Epithelial cell of esophagus (primary cell): ENCODE data around the gene ACTL7A.
A peak's percentile ranks its signal among the peaks of the same experiment; 100 is the strongest.

Experiments used
- DNase-seq: peaks from one replicate; pipeline ENCODE4 v3.0.0; 2010; ENCODE audit warnings: low read depth
- H3K4me3 ChIP-seq: 2 replicates; pipeline ENCODE4 v1.5.1; 2011; ENCODE audit warnings: mild to moderate bottlenecking, low read length, control low read depth
- TF ChIP-seq, protein P1 (sequence below): IDR thresholded peaks from 2 replicates; pipeline ENCODE4 v1.5.1; 2011; ENCODE audit warnings: low read depth, mild to moderate bottlenecking, low read length, control low read depth, inconsistent platforms; ENCODE audit not compliant: insufficient read depth; ENCODE audit errors: missing control alignments

Gene ACTL7A

DNA sequence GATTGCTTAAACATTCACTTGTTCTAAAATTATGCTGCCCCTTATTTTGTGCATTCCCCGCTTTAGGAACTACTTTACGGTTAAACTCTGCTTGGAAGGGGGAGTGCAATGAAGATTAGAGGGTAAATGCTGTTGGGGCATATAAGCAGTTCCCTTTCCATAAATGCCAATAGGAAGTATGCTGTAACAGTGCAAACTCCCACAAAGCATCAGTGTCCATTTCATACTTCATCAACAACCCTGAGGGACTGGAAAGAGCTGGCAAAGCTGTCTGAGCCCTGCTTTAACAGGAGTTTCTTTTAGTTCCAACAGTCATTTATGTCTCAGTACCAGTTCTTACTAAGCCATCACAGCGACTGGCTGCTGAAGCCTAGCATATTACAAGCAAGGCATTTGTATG, 1.8 kb downstream of the ACTL7A start:
- H3K4me3 ChIP-seq: no peak overlapping the region
- no peak for DNase-seq
- TF ChIP-seq, protein P1, sequence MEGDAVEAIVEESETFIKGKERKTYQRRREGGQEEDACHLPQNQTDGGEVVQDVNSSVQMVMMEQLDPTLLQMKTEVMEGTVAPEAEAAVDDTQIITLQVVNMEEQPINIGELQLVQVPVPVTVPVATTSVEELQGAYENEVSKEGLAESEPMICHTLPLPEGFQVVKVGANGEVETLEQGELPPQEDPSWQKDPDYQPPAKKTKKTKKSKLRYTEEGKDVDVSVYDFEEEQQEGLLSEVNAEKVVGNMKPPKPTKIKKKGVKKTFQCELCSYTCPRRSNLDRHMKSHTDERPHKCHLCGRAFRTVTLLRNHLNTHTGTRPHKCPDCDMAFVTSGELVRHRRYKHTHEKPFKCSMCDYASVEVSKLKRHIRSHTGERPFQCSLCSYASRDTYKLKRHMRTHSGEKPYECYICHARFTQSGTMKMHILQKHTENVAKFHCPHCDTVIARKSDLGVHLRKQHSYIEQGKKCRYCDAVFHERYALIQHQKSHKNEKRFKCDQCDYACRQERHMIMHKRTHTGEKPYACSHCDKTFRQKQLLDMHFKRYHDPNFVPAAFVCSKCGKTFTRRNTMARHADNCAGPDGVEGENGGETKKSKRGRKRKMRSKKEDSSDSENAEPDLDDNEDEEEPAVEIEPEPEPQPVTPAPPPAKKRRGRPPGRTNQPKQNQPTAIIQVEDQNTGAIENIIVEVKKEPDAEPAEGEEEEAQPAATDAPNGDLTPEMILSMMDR: no peak

DNA sequence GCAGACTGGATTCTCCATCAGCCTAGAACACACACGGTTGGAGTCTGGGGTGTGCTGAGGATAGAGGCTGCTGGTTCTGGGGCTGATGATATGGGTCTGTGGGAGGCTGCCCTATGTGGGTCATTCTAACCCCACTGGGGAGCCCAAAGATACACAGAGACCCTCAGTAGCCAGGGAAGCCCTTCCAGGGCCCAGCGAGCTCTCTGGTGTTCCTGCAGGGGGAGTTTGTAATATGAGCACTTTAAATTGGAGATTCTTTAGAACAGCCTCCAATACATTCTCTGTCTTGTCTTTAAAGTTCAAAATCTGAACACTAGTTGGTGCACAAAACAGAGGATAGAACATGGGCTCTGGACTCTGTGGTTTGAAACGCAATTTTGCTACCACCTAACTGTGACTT, 2.4 kb downstream of the ACTL7A start:
- TF ChIP-seq, protein P1: no peak
- no peak overlapping the region for H3K4me3 ChIP-seq
- no peak for DNase-seq

DNA sequence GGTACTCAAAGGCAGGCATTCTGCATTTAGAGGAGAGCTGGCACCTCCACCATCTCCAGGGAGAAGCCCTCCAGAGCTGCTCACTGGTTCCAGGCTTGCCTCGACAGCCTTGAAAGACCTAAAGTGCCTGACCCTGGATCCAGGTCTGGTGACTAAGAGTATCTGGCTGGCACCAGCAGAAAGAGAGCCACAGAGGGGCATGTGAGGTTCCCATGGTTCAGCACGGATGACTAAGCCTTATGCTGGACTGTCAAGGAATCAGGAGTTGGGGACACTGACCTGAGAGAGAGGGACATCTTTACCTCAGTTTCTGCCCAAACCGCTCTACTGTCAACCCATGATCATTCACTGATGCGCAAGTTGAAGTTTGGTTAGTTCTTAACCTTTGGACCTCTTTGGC, 3.0 kb downstream of the ACTL7A start:
- no peak for DNase-seq
- no peak overlapping the region for H3K4me3 ChIP-seq
- TF ChIP-seq, protein P1: no peak

DNA sequence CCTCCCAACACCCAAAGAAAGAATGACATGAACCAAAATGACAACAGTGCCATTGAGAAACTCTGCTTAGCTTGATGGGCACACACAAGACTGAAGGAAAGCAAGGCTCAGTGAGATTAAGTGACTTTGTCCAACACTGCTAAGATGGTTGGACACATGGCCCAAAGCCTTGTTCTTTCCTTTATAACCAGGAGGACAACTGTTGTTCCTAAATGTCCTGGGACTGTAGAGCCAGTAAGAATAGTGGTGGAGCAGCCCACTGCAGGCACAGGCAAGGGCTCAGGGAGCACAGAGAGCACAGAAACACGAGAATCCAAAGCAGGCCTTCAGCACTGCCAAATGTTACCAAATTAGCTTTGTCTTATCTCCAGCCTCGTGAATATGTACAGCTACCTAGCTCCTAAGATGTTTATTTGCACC, 3.9 kb downstream of the ACTL7A start:
- DNase-seq: no peak
- no peak overlapping the region for H3K4me3 ChIP-seq
- TF ChIP-seq, protein P1: no peak

DNA sequence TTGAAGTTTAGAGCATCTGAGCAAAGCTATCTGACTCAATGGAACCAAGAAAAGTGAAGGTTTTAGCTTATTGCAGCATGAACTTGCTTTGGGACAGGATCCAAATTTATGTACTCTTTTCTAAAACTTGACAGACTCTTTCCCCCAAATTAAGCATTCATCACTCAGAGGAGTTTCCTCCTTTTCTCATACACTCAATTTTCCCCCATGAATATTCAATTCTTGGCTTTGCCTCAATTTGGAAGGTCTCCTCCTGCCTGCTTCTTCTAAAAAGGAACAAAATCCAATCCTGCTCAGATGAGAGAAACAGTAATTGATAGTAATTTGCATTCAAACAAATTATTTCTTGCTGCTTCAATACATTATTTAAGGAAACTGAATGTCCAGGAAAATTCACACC, 5.0 kb downstream of the ACTL7A start:
- H3K4me3 ChIP-seq: no peak overlapping the region
- TF ChIP-seq, protein P1: no peak
- DNase-seq: no peak

DNA sequence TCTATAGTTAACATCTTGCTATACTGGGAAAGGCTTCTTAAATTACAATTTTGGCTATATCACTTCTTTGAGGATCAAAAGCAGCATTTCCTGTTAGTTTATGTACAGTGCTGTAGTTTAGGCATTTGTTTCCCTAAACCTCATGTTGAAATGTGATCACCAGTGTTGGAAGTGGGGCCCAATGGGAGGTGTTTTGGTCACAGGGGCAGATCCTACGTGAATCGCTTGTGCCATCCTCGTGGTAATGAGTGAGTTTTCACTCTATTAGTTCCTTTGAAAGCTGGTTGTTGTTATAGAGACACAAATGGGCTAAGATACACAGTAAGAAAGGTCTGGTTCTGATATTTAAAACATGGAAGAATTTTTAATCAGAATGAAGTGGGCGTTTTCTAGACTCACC, 5.8 kb downstream of the ACTL7A start:
- TF ChIP-seq, protein P1: no peak
- no peak overlapping the region for H3K4me3 ChIP-seq
- DNase-seq: no peak

DNA sequence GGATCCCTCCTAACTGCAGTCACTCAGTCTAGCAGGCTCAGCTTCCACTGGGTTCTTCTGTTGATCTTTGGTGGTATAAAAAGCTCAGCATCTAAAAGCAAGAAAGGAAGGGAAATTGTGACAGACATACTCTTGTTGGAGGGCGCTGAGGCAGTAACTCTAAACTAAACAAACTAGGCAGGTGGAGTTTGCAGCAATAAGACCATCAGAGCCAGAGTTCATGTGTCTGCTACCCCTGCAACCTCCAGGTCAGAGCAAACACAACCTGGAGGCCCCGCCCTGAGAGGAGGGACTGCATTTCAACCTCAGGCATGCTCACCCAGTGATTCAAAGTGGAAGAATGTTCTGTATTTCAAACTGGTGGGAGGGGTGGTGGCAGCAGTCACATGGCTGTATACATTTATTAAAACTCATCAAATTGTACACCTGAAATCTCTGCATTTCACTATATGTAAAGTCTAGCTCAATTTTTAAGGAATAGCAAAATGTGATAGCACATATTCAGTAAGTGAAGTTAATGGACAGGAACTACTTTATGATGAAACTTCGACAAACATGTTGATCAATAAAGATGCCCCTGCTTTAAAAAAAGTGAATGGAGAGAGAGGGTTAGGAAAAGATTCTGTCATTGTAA, 7.1 kb downstream of the ACTL7A start:
- TF ChIP-seq, protein P1: no peak
- peak; percentile 77 for DNase-seq
- H3K4me3 ChIP-seq: no peak overlapping the region
